Astrocyte (in vitro differentiated cells and primary cell): ENCODE results near the gene FCGR1A.
"Not testable (repeated sequence)": the region's sequence is repeated elsewhere in the genome, so short reads cannot be mapped to it uniquely, and the experiment has no call there.

Experiments
- EZH2 ChIP-seq: IDR thresholded peaks from 2 replicates; pipeline ENCODE4 v1.6.1; 2012; ENCODE audit warnings: mild to moderate bottlenecking, low read length, inconsistent platforms; ENCODE audit not compliant: insufficient read depth
- TF ChIP-seq, protein P1 (sequence below): IDR thresholded peaks from 2 replicates; pipeline ENCODE4 v1.5.1; 2011; ENCODE audit warnings: low read depth, mild to moderate bottlenecking, inconsistent platforms, low read length, moderate library complexity; ENCODE audit not compliant: insufficient read depth

DNA sequence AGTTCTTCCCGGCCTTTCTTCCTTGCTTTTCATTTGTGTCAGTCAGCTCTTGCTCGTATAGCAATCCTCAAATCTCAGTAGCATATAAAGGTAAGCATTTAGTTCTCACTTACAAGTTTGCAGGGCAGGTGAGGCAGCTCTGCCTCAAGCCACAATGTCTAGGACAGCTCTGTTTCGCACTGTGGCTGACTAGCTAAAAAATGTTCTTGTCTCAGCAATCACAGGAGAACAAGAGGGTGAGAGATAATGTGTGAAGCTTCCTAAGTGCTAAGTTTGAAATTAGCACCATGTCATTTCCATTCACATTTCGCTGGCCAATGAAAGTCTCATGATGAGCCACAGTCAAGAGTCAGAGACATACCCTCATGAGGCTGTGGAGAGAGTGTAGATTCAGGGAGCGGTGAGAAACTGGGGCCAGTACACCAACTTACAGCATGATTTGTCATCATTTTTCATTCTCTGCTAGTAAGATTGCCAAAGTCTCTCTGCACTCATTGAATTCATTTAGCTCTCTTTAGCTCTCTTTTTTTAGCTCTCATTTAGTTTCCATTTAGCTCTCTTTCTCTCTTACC is 995 bp upstream of the FCGR1A start:
- TF ChIP-seq, protein P1, sequence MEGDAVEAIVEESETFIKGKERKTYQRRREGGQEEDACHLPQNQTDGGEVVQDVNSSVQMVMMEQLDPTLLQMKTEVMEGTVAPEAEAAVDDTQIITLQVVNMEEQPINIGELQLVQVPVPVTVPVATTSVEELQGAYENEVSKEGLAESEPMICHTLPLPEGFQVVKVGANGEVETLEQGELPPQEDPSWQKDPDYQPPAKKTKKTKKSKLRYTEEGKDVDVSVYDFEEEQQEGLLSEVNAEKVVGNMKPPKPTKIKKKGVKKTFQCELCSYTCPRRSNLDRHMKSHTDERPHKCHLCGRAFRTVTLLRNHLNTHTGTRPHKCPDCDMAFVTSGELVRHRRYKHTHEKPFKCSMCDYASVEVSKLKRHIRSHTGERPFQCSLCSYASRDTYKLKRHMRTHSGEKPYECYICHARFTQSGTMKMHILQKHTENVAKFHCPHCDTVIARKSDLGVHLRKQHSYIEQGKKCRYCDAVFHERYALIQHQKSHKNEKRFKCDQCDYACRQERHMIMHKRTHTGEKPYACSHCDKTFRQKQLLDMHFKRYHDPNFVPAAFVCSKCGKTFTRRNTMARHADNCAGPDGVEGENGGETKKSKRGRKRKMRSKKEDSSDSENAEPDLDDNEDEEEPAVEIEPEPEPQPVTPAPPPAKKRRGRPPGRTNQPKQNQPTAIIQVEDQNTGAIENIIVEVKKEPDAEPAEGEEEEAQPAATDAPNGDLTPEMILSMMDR, result not testable (repeated sequence)
- TF ChIP-seq EZH2, result not testable (repeated sequence)
